HG03460 (cell line): ENCODE data around the gene SLC13A5.
"Not testable (repeated sequence)": the region's sequence is repeated elsewhere in the genome, so short reads cannot be mapped to it uniquely, and the experiment has no call there.

Experiments used
- ATAC-seq: cut with Tn5 transposase; IDR thresholded peaks from one replicate; pipeline ENCODE4 v1.9.1; 2021; ENCODE audit not compliant: unreplicated experiment

SLC13A5 gene

GRCh38 chr17:6666557-6666956 is 46.6 kb downstream of the SLC13A5 start:
- no peak for ATAC-seq

- ATAC-seq, result no peak
These were observed 47.1 kb downstream of the SLC13A5 start for GRCh38 chr17:6666077-6666521.

- not testable (repeated sequence) for ATAC-seq
These were observed 50.0 kb downstream of the SLC13A5 start for GRCh38 chr17:6663200-6663599.

DNA sequence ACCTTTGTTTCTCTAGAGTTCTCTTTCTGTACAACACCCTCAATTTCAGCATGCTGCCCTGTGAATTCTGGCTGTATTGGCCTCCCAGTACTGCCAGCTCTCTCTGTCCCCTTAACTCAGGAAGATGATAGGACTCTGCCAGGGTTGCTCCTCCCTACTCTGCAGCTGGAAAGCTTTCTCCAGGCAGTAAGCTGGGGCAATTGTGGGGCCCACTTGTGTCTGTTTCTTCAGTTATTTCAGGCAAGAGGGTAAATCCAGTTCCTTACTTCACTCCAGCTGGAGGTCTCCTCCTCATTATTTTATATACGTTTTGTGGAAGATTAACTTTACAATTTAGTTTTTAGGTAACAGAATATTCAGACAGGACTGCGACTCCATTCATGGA is 51.7 kb downstream of the SLC13A5 start:
- no peak for ATAC-seq

DNA sequence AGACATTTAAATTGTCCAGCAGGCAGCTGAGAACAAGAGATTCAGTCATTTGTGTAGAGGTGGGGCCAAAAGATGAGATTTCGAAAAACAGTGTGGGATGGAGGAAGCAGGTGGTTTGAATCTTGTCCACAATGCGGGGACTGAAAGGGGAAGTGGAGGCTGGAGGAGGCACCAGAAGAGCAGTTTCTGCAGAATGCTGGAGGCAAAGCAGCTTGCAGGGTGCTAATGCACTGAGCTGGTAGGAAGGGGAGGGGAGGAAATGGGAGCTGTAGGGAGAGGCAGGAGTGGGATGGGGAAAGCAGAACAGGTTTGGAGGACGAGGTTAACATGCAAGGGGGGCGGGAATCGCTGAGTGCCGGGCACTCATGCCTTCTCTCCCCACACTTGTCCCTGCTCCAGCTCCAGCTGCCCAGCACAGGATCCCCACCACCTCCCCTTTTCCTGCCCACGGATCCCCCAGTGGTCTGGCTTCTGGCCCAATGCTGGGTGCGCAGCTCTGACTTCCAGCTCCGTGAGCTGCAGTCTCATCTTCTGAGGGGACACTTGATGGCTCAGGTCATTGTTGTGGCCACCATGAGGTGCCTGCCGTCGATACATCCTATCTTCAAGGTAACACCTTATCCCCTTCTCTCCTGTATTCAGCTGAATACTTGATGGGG is 52.2 kb downstream of the SLC13A5 start:
- ATAC-seq, result peak; percentile 83

GRCh38 chr17:6660101-6660500 is 53.1 kb downstream of the SLC13A5 start:
- no peak for ATAC-seq

GRCh38 chr17:6658411-6658810 is 54.8 kb downstream of the SLC13A5 start:
- not testable (repeated sequence) for ATAC-seq

GRCh38 chr17:6657633-6658287 is 55.4 kb downstream of the SLC13A5 start:
- ATAC-seq, result no peak

GRCh38 chr17:6656797-6657632 is 56.2 kb downstream of the SLC13A5 start:
- ATAC-seq, result not testable (repeated sequence)

DNA sequence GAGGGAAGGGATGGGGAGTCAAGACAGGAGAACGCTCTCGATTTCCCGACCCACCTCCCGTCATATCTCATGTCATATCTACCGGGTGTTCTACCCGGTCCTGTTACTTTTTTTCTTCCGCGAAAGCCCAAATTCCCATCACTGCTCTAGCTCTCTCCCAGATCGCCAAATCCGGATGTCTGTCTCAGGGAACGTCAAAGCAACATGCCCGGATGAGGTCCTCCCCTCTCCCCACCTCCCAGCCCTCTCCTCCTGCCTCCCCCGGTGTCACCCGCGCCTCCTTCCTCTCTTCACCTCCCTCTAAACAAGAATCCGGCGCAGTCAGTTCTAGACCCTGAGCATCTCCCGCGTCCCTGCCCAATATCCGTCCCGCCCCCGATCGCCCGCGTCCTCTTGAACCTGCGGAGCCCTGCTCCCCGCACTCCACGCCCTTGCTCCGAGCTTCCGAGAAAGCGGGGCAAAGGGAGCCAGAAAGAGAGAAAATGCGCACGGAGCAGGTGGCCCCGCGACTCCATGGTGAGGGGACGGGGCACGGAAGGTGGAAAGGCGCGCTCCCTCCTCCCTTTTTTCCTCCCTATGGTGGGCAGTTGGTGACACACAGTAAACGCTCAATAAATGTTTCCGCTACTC is 57.3 kb downstream of the SLC13A5 start:
- not testable (repeated sequence) for ATAC-seq

GRCh38 chr17:6654841-6655731 is 58.1 kb downstream of the SLC13A5 start:
- no peak for ATAC-seq

DNA sequence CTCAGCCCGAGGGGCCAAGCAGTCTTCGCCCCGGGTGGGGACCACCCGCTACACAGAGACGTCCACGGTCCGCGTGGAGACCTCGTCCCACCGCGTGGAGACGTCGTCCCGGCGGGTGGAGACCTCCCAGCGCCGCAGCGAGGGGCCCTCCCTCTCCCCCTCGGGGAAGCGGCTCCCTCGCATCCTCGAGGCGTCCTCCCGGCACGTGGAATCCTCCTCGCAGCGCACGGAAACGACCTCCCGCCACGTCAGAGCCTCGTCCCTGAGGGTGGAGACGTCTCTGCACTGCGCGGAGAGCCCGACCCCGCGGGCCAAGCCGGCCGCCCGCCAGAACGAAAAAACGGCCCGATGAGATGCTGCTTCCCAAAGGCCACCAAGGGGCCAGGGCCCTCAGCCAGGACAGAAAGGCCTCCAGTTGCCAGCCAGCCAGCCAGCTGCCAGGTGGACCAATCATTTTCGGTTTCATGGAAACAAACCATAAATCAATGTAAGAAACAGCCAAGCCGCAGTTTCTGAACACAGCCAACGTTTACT is 61.2 kb downstream of the SLC13A5 start:
- peak; percentile 15 for ATAC-seq

GRCh38 chr17:6651354-6651918 is 61.7 kb downstream of the SLC13A5 start, which contains the start of the genes C17orf100 and MED31:
C17orf100 (plus strand) TSS chr17:6651762; CDS start chr17:6651914, 152 bp downstream.
MED31 (minus strand) TSS chr17:6651605; CDS start chr17:6651528, 77 bp downstream.
- ATAC-seq, result peak; percentile 90

GRCh38 chr17:6648181-6648580 is 65.0 kb downstream of the SLC13A5 start:
- ATAC-seq, result no peak

DNA sequence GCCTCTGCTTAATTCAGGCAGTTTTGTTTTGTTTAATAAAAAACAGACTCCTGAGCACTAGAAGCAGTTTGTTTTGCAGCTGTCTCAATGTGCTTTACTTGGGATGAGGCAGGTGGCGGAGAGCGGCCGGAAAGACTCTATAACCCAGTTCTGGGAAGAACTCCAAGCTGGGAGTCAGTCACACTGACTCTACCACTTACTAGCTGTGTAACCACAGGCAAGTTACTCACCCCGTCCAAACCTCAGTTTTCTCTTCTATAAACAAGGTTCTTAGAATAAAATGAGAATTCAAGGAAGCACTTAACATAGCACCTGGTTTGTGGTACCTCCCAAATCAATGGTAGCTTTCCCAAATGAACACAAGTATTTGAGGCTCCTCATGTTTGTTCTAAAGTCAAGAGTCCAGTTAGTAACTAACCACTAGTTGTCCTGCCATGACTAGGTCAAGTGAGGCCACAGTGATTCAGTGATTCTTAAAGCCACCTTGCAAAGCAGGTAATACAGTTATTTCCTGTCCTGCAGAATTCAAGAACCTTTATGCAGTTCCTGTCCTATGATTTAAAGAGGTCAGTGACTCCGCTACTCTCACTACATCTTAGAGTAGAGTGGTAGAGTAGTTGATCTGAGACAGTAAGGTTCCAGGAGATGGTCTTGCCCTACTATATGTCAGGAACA is 69.6 kb downstream of the SLC13A5 start:
- no peak for ATAC-seq

DNA sequence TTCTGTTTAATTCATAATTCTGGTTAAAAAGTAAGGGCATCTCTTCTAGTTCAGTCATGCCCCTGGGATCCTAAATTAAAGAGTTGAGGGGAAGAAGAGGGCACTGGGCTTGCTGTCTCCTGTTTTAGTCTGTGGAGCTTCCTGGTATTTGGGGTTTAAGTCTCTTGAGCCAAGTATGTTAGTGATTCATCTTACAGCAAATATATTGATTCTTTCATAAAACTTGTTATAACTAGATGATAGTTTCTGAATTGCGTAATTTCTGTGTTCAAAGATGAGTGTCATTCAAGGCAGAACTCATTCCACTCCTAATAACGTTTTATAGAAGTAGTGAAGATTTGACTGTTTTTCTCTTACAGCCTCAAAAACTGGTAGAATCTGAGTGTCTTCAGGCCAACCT is 70.6 kb downstream of the SLC13A5 start:
- no peak for ATAC-seq

DNA sequence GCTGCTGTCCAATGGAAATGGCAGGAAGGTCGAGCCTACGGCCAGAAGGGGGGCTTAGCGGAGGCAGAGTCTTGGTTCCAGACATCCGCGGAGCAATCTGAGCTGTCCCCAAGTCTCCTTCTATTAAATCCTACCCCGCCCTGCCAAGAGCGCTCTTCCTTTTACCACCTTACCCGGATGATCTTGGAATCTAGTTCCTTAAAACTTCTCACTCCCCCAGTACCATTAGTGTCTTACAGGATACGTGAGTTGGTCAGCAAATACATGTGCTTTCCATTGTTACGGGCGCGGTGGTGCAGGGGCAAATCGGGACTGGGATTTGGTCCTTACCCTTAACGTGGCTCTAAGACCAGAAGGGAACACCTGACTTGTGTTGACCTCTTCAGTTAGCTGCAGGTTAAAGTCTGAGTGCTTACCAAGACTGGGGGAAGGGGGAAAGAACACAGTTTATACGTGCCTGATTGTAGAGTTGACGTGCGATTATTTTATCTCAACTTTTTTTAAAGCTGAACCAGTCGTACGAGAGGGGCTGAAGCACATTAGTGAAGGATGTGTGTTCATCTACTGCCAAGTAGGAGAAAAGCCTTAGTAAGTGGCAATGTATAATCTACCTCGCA is 71.8 kb downstream of the SLC13A5 start:
- no peak for ATAC-seq

DNA sequence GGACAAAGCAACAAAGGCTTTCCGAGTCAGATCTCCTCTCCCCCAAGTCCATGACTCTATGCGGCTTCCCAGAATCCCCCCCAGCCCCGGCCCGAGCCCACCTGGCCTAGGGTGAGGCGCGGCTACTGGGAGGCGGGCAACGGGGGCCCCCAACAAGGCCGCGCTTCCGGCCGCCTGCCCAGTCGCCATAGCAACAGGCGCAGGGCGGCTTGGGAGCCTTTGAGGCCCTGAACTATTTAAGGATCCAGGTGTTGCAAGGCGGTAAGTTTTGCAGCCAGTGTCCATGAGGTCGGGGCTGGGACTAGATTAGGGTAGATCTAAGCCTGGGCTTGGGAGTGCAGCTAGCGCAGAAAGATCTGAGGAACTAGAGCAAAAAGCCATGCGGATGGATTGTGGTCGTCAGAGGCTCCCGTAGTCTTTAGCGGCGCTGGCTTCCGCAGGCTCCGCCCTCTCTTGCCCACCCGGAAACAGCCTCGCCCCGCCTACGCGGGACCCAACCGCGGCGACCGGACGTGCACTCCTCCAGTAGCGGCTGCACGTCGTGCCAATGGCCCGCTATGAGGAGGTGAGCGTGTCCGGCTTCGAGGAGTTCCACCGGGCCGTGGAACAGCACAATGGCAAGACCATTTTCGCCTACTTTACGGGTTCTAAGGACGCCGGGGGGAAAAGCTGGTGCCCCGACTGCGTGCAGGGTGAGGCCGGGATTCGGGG is 72.5 kb downstream of the SLC13A5 start, which contains the start of the genes KIAA0753 and TXNDC17:
Gene KIAA0753 (minus strand): TSS at position 176 of the 711 bp plus-strand sequence. CDS start 5,608 bp downstream, outside the sequence.
Gene TXNDC17 (plus strand): TSS at position 525 of the 711 bp plus-strand sequence. CDS start 23 bp downstream, at position 548.
- ATAC-seq, result peak; percentile 81
